HAP-1 (cell line): ENCODE results near the gene CAPRIN1.
"Not testable (repeated sequence)": the region's sequence is repeated elsewhere in the genome, so short reads cannot be mapped to it uniquely, and the experiment has no call there.

Experiments used
- DNase-seq, 2 experiments: peaks; one replicate each; pipeline ENCODE4 v3.0.0-alpha.2; 2016 to 2020; ENCODE audit warnings: low spot score in 2 of 2
- H3K27me3 ChIP-seq: fragments of 250-450 bp; sonication (Bioruptor Pico); 2 replicates; pipeline ENCODE4 v1.5.1; 2020; ENCODE audit warnings: low read depth, mild to moderate bottlenecking, moderate library complexity
- H3K36me3 ChIP-seq: fragments of 250-450 bp; sonication (Bioruptor Pico); replicated peaks from 2 replicates; pipeline ENCODE4 v1.5.1; 2020; ENCODE audit warnings: mild to moderate bottlenecking
- H3K4me1 ChIP-seq: fragments of 250-450 bp; sonication (Bioruptor Pico); 2 replicates; pipeline ENCODE4 v1.5.1; 2020; ENCODE audit warnings: mild to moderate bottlenecking
- H3K4me3 ChIP-seq: fragments of 250-450 bp; sonication (Bioruptor Pico); 2 replicates; pipeline ENCODE4 v1.5.1; 2020; ENCODE audit warnings: mild to moderate bottlenecking, moderate library complexity
- H3K9me3 ChIP-seq: fragments of 250-450 bp; sonication (Bioruptor Pico); 2 replicates; pipeline ENCODE4 v1.5.1; 2020; ENCODE audit warnings: mild to moderate bottlenecking, moderate library complexity
- in situ Hi-C: fragments of 300-500 bp; cut with MboI; formaldehyde crosslinking; loops from 3 replicates; pipeline ENCODE4 v1.14.3; 2020; ENCODE audit warnings: low sequenced_read_pairs, inconsistent platforms, mixed read lengths

CAPRIN1 gene

GRCh38 chr11:34084637-34085036, 33.1 kb downstream of the CAPRIN1 start:
- no peaks in the 10 kb centered on the region for H3K27me3 ChIP-seq
- H3K4me3 ChIP-seq, result no peak overlapping the region
- H3K4me1 ChIP-seq, result no peaks in the 10 kb centered on the region
- peaks cover 87% of the 10 kb centered on the region for H3K36me3 ChIP-seq
- no peaks in the 10 kb centered on the region for H3K9me3 ChIP-seq
- in situ Hi-C loops, result no loop called here
- no peak for DNase-seq

DNA sequence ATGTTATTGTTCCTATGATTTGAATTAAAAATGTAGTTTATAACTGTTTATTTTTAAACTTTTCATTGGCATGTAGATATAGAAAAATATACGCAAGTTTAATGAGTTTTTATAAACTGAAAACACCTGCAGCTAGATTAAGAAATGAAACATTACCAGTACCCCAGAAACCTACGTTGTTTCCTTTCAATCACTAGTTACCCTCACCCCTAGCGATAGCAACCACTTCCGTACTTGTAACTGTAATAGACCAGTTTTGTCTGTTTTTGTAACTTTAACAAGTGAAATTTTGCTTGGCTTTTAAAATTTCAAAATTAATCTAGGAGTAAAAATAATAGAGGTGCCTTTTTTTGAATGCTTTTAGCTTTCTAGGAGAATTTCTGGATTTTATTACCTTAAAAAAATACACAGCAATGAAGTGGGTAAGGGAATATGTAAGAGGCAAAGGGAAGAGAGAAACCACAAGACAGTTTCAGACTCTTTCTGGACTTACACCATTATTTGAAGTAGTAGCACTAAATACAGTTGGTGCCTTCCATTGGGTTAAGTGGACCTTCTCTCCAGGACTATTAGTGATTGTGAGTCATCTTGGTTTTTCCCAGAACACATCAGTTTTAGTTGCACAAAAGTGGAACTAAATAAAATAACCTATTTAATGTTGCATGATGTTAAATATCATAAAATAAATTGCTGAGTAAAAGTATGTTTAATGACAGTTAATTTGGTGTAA, 35.2 kb downstream of the CAPRIN1 start:
- peaks cover 89% of the 10 kb centered on the region for H3K36me3 ChIP-seq
- no peaks in the 10 kb centered on the region for H3K4me1 ChIP-seq
- H3K9me3 ChIP-seq, result no peaks in the 10 kb centered on the region
- DNase-seq, result no peak
- no peak overlapping the region for H3K4me3 ChIP-seq
- in situ Hi-C loops, result no loop called here
- H3K27me3 ChIP-seq, result no peaks in the 10 kb centered on the region

DNA sequence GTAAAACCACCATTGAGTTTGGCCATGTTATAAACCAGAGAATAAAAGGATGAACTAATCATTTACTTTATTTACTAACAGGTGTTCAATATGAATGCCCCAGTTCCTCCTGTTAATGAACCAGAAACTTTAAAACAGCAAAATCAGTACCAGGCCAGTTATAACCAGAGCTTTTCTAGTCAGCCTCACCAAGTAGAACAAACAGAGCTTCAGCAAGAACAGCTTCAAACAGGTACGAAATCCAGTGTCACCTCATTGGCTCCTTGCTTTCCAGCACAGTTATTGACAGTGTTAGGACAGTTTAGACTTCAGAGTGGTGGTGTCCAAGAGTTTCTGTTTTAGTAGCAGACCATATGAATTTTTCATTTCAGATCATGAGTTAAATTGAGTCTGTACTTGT, 40.3 kb downstream of the CAPRIN1 start:
- H3K27me3 ChIP-seq, result no peaks in the 10 kb centered on the region

GRCh38 chr11:34094900-34095299, 43.4 kb downstream of the CAPRIN1 start:
- H3K4me1 ChIP-seq, DNase-seq, in situ Hi-C loops, H3K4me3 ChIP-seq, H3K27me3 ChIP-seq, H3K9me3 ChIP-seq: not testable (repeated sequence)
- peaks cover 99% of the 10 kb centered on the region for H3K36me3 ChIP-seq

More for the DNA sequence above, 40.3 kb downstream of the CAPRIN1 start:
- Histone ChIP-seq H3K4me3 (no peak overlapping the region), H3K4me1 (no peaks in the 10 kb centered on the region), H3K9me3 (no peaks in the 10 kb centered on the region), H3K36me3 (peaks cover 89% of the 10 kb centered on the region)
- in situ Hi-C loops, result no loop called here
- DNase-seq, result no peak

DNA sequence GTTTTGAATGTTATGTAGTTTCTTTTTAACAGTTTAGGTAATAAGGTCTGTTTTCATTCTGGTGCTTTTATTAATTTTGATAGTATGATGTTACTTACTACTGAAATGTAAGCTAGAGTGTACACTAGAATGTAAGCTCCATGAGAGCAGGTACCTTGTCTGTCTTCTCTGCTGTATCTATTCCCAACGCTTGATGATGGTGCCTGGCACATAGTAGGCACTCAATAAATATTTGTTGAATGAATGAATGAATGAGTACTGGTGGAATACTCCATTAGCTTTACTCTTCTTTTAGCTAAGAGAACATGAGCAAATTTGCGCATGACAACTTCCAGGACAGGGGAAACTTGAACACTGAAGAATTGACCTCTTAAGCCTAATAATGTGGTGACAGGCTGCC, 47.3 kb downstream of the CAPRIN1 start:
- peaks cover 82% of the 10 kb centered on the region for H3K36me3 ChIP-seq

DNA sequence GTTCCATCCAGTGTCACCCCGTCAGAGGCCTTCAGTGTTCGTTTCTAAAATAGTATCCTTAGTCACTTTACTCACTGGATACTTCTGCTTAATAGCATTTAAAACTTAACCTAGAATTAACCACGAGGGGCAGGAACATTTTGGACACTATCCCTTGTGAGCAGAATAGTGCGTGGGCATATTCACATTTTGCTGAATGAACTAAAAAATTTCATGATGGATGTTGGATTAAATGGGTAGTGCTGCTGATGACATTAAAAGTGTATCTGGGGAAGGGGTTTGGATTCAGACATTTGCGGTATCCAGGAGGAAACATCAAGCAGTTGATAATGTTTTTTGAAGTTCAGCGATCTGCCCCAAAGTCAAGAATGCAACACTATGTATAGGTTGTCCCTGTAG, 53.1 kb downstream of the CAPRIN1 start:
- no peak for DNase-seq
- Histone ChIP-seq H3K4me3 (peak overlapping the region; percentile 88), H3K9me3 (no peaks in the 10 kb centered on the region), H3K4me1 (peaks cover 4% of the 10 kb centered on the region), H3K36me3 (peaks cover 42% of the 10 kb centered on the region), H3K27me3 (no peaks in the 10 kb centered on the region)
- in situ Hi-C loops, result no loop called here

More for the DNA sequence above, 47.3 kb downstream of the CAPRIN1 start:
- Histone ChIP-seq H3K4me3 (no peak overlapping the region), H3K4me1 (no peaks in the 10 kb centered on the region; the same call in 1 of the 2 replicates), H3K27me3 (no peaks in the 10 kb centered on the region), H3K9me3 (no peaks in the 10 kb centered on the region)
- in situ Hi-C loops, result no loop called here
- no peak for DNase-seq

DNA sequence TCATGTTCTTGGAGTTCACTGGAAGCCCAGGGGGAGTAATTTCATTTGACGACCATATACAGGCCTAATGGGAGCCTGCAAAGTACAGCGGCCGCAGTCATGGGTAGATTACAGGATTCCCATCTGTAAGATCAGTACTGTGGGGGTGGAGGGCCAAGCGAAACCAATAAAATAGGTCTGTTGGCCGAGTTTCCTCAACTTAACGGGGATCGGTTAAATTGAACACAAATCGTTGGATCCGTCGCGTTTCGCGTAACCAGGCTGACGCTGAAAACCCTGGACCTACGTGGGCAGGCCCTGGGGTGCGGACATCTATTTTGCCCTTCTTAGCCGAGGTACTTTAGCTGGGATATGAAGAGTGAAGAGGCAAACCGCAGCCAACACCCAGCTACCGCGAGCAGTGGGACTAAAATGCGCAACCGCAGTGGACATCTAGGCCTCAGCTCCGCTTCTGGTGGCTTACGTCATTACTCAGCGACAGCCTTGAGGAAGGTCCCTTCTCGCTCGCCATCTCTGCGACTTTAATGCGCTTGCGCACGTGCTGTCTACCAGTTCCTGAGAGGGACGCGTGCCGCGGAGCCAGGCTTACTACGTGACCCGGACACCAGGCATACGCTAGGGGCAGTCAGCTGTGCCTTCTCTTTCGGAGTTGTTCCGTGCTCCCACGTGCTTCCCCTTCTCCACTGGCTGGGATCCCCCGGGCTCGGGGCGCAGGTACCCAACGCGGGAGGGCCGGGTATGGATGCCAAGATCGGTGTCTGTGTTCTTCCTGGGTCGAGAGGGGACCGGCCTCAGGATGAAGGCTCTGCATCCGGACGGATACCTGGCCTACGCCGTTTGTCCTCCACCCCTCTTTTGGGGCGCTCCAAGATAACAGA, 53.8 kb downstream of the CAPRIN1 start, which contains the start of gene NAT10:
TSS of gene NAT10 (plus strand) at position 551 of the 878 bp plus-strand sequence. CDS start 2,597 bp downstream, outside the sequence.
- Histone ChIP-seq H3K4me1 (peaks cover 4% of the 10 kb centered on the region), H3K36me3 (peaks cover 42% of the 10 kb centered on the region), H3K9me3 (no peaks in the 10 kb centered on the region), H3K27me3 (no peaks in the 10 kb centered on the region), H3K4me3 (peak within 1 kb of the TSS; percentile 88)
- in situ Hi-C loops, result no loop called here
- DNase-seq, result peak; percentile 93 to 97

DNA sequence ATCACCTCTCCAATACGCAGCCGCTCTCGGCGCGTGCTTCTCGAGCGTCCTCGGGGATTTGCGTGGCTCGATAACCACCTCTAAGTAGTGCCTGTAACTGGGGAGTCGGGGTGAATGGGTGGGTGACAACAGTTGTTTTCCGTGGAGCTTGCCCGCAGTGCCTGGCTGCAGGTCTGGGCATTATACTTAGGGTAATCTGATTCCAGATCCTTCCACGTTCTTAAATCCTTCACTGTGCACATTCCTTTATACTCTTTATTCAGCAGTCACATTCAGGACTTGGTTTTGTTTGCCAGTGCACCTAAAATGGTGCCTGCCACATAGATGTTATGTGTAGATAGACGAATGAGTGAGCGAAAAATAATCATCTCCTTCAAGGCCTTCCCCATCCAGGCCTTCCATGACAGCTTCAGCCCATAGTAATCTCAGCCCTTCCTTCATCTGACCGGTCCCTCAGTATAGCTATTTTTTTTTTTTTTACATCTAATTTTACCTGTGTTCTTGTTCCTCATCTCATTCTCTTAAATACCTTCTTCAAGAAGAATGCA, 54.5 kb downstream of the CAPRIN1 start:
- H3K4me1 ChIP-seq, result peaks cover 4% of the 10 kb centered on the region
- peak overlapping the region; percentile 88 for H3K4me3 ChIP-seq
- peaks cover 41% of the 10 kb centered on the region for H3K36me3 ChIP-seq
- H3K27me3 ChIP-seq, result no peaks in the 10 kb centered on the region
- peak in 1 of 2 experiments; percentile 20 for DNase-seq
- in situ Hi-C loops, result no loop called here
- H3K9me3 ChIP-seq, result no peaks in the 10 kb centered on the region

DNA sequence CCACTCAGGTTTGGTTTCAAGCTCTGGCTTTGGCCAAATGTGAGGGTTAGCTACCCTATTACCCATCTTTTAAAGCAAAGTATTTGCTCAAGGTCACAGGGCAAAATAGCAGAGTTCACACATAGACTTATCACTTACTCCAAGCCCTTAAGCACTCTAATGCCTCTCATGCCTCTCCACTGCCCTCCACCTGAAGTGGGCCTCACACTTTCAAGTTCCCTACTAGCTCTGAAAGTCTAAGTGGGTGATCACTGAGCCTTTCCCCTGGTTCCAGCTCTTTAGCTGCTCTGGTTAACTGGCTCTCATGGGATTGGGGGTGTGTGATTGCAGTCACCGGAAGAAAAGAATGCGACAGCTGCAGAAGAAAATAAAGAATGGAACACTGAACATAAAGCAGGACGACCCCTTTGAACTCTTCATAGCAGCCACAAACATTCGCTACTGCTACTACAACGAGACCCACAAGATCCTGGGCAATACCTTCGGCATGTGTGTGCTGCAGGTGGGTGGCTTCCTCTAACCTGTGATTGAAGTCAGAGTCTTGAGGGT, 60.3 kb downstream of the CAPRIN1 start:
- no peak for DNase-seq
- no peaks in the 10 kb centered on the region for H3K27me3 ChIP-seq
- H3K36me3 ChIP-seq, result peaks cover 86% of the 10 kb centered on the region
- no peaks in the 10 kb centered on the region; the same call in 1 of the 2 replicates for H3K4me1 ChIP-seq
- no peaks in the 10 kb centered on the region for H3K9me3 ChIP-seq
- in situ Hi-C loops, result no loop called here
- H3K4me3 ChIP-seq, result no peak overlapping the region

- H3K4me3 ChIP-seq, result no peak overlapping the region
- no peaks in the 10 kb centered on the region for H3K4me1 ChIP-seq
- peaks cover 95% of the 10 kb centered on the region for H3K36me3 ChIP-seq
- in situ Hi-C loops, result no loop called here
- DNase-seq, result no peak
- H3K9me3 ChIP-seq, result no peaks in the 10 kb centered on the region
- H3K27me3 ChIP-seq, result no peaks in the 10 kb centered on the region
Measured at GRCh38 chr11:34114014-34114413, 62.5 kb downstream of the CAPRIN1 start.

- Histone ChIP-seq H3K36me3 (peaks cover 95% of the 10 kb centered on the region), H3K4me1 (no peaks in the 10 kb centered on the region), H3K27me3 (no peaks in the 10 kb centered on the region), H3K4me3 (no peak overlapping the region), H3K9me3 (no peaks in the 10 kb centered on the region)
- in situ Hi-C loops, result no loop called here
- no peak for DNase-seq
Measured at GRCh38 chr11:34114471-34114870, 62.9 kb downstream of the CAPRIN1 start.

DNA sequence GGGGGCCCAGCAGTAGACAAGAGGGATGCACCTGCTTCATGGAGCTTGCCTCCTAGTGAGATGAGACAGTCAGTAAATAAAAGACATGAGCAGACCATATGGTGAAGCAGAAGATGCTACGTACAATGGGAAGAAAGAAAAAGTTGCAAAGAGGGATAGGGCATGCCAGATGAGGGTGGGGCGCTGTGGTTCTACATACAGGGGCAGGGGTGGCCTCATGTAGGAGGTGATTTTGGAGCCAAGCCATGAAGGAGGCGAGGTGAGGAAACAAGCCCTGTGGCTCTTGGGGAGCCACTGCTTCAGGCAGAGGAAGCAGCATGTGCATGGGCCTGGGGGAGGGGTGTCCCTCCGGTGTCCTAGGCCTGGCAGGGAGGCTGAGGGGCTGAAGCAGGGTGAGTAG, 69.1 kb downstream of the CAPRIN1 start:
- peaks cover 93% of the 10 kb centered on the region for H3K36me3 ChIP-seq
- no peaks in the 10 kb centered on the region for H3K27me3 ChIP-seq
- no peak overlapping the region for H3K4me3 ChIP-seq
- in situ Hi-C loops, result no loop called here
- H3K9me3 ChIP-seq, result no peaks in the 10 kb centered on the region
- H3K4me1 ChIP-seq, result no peaks in the 10 kb centered on the region
- no peak for DNase-seq

GRCh38 chr11:34124885-34125668, 73.5 kb downstream of the CAPRIN1 start:
- H3K9me3 ChIP-seq, result no peaks in the 10 kb centered on the region
- no peaks in the 10 kb centered on the region for H3K4me1 ChIP-seq
- H3K36me3 ChIP-seq, result peaks cover 85% of the 10 kb centered on the region
- H3K4me3 ChIP-seq, result no peak overlapping the region
- in situ Hi-C loops, result no loop called here
- H3K27me3 ChIP-seq, result no peaks in the 10 kb centered on the region
- DNase-seq, result no peak
